Thymus (tissue), 14 donors: ENCODE data around the gene MCM3AP. TPM values are rescaled to one million over a fixed set of nuclear protein-coding genes. Genes with fewer than 3 reads are reported as not detected.

ENCODE experiments used
- DNase-seq, 9 donors: peaks; one replicate each; pipeline ENCODE4 v3.0.0-alpha.2; 2013; ENCODE audit warnings: low spot score in 9 of 9, low read depth in 6 of 9, missing footprints in 1 of 9
- H3K27ac ChIP-seq, 2 donors: one replicate each; pipeline ENCODE4 v1.5.1; 2013; ENCODE audit warnings: control low read depth in 1 of 2, low read depth in 1 of 2, low read length in 1 of 2, mild to moderate bottlenecking in 1 of 2, moderate library complexity in 1 of 2
- H3K27me3 ChIP-seq, 2 donors: one replicate each; pipeline ENCODE4 v1.5.1; 2013; ENCODE audit warnings: low read length in 1 of 2; ENCODE audit not compliant: control insufficient read depth in 2 of 2, insufficient read depth in 1 of 2
- H3K36me3 ChIP-seq, 2 donors: one replicate each; pipeline ENCODE4 v1.5.1; 2013; ENCODE audit warnings: low read length in 1 of 2, mild to moderate bottlenecking in 1 of 2, moderate library complexity in 1 of 2; ENCODE audit not compliant: control insufficient read depth in 2 of 2, insufficient read depth in 2 of 2
- H3K4me1 ChIP-seq, 2 donors: one replicate each; pipeline ENCODE4 v1.5.1; 2013; ENCODE audit warnings: low read length in 2 of 2; ENCODE audit not compliant: control insufficient read depth in 2 of 2, insufficient read depth in 2 of 2
- H3K4me3 ChIP-seq, 2 donors: one replicate each; pipeline ENCODE4 v1.5.1; 2013; ENCODE audit warnings: low read length in 2 of 2, control low read depth in 1 of 2, mild to moderate bottlenecking in 1 of 2
- H3K9me3 ChIP-seq, 2 donors: one replicate each; pipeline ENCODE4 v1.5.1; 2013; ENCODE audit warnings: low read length in 1 of 2, mild to moderate bottlenecking in 1 of 2; ENCODE audit not compliant: control insufficient read depth in 2 of 2, insufficient read depth in 1 of 2
- WGBS: extraction: QIAGEN DNeasy Blood & Tissue Kit; methylation state at CpG from one replicate; pipeline ENCODE4 v1.1.7; 2013; 5-methylcytosine and 5-hydroxymethylcytosine counted together
- long read RNA-seq, 10 donors: transcript quantifications; one replicate each; lab custom pipeline, GENCODE V29; 2026
- polyA plus RNA-seq: library from polyadenylated mRNA; stranded (reverse); fragments of 200-250 nt; gene quantifications from one replicate; pipeline ENCODE4 v1.2.3, GENCODE V29; 2013
- total RNA-seq: library from RNA; stranded (reverse); fragments of 120-200 nt; gene quantifications from one replicate; pipeline ENCODE4 v1.2.4, GENCODE V29; 2013
- donor health status: healthy.

MCM3AP gene
- total RNA-seq (38.1 TPM), polyA plus RNA-seq (80.4 TPM)
- long read RNA-seq, donor 1, partial matches to known transcripts = 0 of 4 reads
- long read RNA-seq, donor 1, other reads (novel, unspliced or antisense) = 0 of 4 reads
- long read RNA-seq, donor 2, full-length matches to known transcripts = 21 of 58 reads
- long read RNA-seq, donor 2, partial matches to known transcripts = 37 of 58 reads
- long read RNA-seq, donor 2, other reads (novel, unspliced or antisense) = 0 of 58 reads
- long read RNA-seq, donor 3, full-length matches to known transcripts = 10 of 85 reads
- long read RNA-seq, donor 3, partial matches to known transcripts = 49 of 85 reads
- long read RNA-seq, donor 3, other reads (novel, unspliced or antisense) = 26 of 85 reads
- long read RNA-seq, donor 4, transcript MCM3AP-209 (2 exons, 199 nt) = major isoform, 7 of 9 reads
- long read RNA-seq, donor 4, partial matches to known transcripts = 0 of 9 reads
- long read RNA-seq, donor 4, other reads (novel, unspliced or antisense) = 0 of 9 reads
- long read RNA-seq, donor 5, full-length matches to known transcripts = 12 of 89 reads
- long read RNA-seq, donor 5, partial matches to known transcripts = 63 of 89 reads
- long read RNA-seq, donor 5, other reads (novel, unspliced or antisense) = 14 of 89 reads
- long read RNA-seq, donor 6, full-length matches to known transcripts = 11 of 11 reads
- long read RNA-seq, donor 6, partial matches to known transcripts = 0 of 11 reads
- long read RNA-seq, donor 6, other reads (novel, unspliced or antisense) = 0 of 11 reads
- long read RNA-seq, donor 7, transcript MCM3AP-209 (2 exons, 199 nt) = major isoform, 5 of 9 reads
- long read RNA-seq, donor 7, partial matches to known transcripts = 0 of 9 reads
- long read RNA-seq, donor 7, other reads (novel, unspliced or antisense) = 0 of 9 reads
- long read RNA-seq, donor 8, partial matches to known transcripts = 0 of 4 reads
- long read RNA-seq, donor 8, other reads (novel, unspliced or antisense) = 0 of 4 reads
- long read RNA-seq, donor 9, full-length matches to known transcripts = 6 of 6 reads
- long read RNA-seq, donor 9, partial matches to known transcripts = 0 of 6 reads
- long read RNA-seq, donor 9, other reads (novel, unspliced or antisense) = 0 of 6 reads
- long read RNA-seq, donor 10, full-length matches to known transcripts = 5 of 5 reads
- long read RNA-seq, donor 10, partial matches to known transcripts = 0 of 5 reads
- long read RNA-seq, donor 10, other reads (novel, unspliced or antisense) = 0 of 5 reads

DNA sequence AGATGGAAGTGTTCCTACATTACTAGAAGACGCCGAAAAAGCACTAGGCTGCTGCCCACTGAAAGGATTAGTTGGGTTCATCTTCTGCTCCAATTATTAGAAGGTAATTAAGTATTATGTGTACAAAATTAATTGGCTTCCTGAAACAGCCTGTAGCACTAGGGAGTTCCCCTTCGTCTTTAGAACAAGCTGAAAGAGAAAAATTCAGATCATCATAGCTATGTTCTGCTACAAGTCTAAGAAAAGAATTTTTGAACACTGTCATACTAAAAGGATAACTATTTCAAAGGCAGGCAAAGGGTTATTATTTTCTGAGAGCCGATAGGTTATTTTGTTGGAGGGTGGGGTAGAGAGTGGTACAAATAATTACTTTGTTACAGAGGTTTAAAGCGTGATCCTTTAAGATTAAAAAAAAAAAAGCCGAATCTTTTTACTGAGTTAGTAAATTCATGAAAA, at the start of gene MCM3AP:
Gene MCM3AP, minus strand, starts transcription at position 406 of the 456 bp plus-strand sequence. Its CDS starts 325 bp downstream, at position 81.
- H3K36me3 ChIP-seq = peaks cover 4 to 20% of the 10 kb centered on the region in 2 donors
- peak within 1 kb of the TSS; percentile 88 to 97 for H3K27ac ChIP-seq
- peaks cover 13 to 15% of the 10 kb centered on the region in 2 donors for H3K4me1 ChIP-seq
- 41% methylated on average over 6 of the region's 6 CpGs for WGBS
- no peaks in the 10 kb centered on the region for H3K27me3 ChIP-seq
- DNase-seq = no peak
- peak within 1 kb of the TSS; percentile 76 to 92 for H3K4me3 ChIP-seq
- peaks cover 0 to 6% of the 10 kb centered on the region in 2 donors for H3K9me3 ChIP-seq

DNA sequence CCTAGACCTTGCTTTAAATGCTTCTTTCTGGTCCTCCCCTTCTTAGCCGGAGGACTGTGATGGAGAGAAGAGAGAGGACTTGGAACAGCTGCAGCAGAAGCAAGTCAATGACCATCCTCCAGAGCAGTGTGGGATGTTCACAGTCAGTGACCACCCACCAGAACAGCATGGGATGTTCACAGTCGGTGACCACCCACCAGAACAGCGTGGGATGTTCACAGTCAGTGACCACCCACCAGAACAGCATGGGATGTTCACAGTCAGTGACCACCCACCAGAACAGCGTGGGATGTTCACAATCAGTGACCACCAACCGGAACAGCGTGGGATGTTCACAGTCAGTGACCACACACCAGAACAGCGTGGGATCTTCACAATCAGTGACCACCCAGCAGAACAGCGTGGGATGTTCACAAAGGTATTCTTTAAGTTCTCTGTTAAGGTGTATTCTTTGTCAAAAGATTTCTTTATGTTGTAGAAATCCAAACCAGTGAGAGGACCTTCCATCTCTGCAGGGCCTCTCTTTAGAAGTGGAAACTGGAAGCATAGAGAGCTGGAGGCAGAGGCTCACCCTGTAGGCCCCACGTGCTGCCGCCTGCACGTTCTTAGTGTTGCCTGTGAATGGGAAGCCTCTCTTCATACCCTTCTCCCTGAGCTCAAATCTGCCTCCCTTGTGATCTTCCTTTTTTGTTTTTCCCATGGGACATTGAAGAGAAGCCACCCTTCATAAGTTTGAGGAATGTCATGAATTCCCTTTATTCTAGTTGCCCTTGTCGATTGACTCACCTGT, 49.1 kb upstream of the MCM3AP start:
- no peak for DNase-seq
- no peaks in the 10 kb centered on the region for H3K27me3 ChIP-seq
- 97% methylated on average over 12 of the region's 12 CpGs for WGBS
- no peak overlapping the region for H3K27ac ChIP-seq
- no peak overlapping the region for H3K4me3 ChIP-seq
- H3K36me3 ChIP-seq = peaks cover 50 to 61% of the 10 kb centered on the region in 2 donors
- H3K9me3 ChIP-seq = no peaks in the 10 kb centered on the region
- H3K4me1 ChIP-seq = no peaks in the 10 kb centered on the region

DNA sequence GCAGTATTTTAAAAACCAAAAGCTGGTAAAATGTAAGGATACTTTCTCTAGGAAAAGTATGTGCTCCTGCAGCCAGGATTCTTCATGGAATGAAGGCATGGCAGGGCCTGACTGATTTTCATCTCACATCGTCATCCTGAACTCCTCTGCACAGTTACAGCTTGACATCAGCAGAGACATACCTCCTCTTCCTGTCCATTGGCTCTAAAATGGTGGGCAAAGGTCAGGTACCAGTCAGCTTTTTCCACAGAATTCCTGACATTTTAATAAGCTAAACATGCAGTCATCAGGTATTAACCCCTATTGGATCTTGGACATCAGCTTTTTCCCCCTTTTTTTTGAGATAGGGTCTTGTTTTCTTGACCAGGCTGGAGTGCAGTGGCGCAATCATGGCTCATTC, 44.4 kb upstream of the MCM3AP start:
- Histone ChIP-seq H3K27me3 (no peaks in the 10 kb centered on the region), H3K4me3 (no peak overlapping the region), H3K4me1 (peaks cover 4 to 5% of the 10 kb centered on the region in 2 donors), H3K9me3 (no peaks in the 10 kb centered on the region), H3K36me3 (peaks cover 35 to 46% of the 10 kb centered on the region in 2 donors), H3K27ac (no peak overlapping the region)
- 95% methylated on average over 2 of the region's 2 CpGs for WGBS
- DNase-seq = no peak

DNA sequence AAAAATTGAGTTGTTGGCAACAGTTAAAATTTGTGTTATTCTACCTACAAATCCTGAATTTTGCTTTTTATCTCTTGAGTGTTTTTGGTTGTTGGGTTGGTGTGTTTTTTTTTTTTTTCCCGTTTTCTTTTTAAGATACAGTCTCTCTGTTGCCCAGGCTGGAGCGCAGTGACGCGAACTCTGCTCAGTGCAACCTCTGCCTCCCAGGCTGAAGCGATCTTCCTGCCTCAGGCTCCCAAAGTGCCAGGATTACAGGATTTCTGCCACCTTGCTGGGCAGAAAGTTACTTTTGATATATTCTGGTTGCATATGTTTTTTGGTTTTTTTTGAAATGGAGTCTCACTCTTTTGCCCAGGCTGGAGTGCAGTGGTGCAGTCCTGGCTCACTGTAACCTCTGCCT, 42.7 kb upstream of the MCM3AP start:
- Histone ChIP-seq H3K27me3 (no peaks in the 10 kb centered on the region), H3K4me1 (peaks cover 4 to 6% of the 10 kb centered on the region in 2 donors), H3K4me3 (no peak overlapping the region), H3K27ac (no peak overlapping the region), H3K9me3 (no peaks in the 10 kb centered on the region), H3K36me3 (peaks cover 28 to 40% of the 10 kb centered on the region in 2 donors)
- WGBS = 79% methylated on average over 5 of the region's 5 CpGs
- no peak for DNase-seq

DNA sequence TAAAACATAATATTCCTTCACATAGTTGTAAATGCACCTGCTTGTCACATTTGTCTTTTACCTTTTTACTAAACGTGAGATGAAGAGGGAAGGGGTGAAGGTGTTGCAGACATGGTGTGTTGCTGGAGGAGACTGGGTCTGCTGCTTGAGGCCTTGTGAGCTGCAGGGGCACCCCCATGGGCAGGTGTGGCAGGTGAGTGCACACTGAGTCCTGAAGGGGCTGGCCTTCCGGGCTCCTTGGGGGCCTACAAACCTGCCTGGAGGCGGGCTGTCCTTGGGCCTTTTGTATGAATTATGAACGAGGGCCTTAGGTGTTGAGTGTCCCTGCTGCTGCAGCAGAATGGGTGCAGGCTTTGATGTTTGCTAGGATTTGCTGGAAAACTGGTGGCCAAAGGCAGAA, 42.3 kb upstream of the MCM3AP start:
- no peaks in the 10 kb centered on the region for H3K9me3 ChIP-seq
- 74% methylated on average over 4 of the region's 4 CpGs for WGBS
- DNase-seq = no peak
- peaks cover 8 to 10% of the 10 kb centered on the region in 2 donors for H3K4me1 ChIP-seq
- H3K36me3 ChIP-seq = peaks cover 28 to 40% of the 10 kb centered on the region in 2 donors
- H3K27me3 ChIP-seq = no peaks in the 10 kb centered on the region
- H3K4me3 ChIP-seq = no peak overlapping the region
- no peak overlapping the region for H3K27ac ChIP-seq

DNA sequence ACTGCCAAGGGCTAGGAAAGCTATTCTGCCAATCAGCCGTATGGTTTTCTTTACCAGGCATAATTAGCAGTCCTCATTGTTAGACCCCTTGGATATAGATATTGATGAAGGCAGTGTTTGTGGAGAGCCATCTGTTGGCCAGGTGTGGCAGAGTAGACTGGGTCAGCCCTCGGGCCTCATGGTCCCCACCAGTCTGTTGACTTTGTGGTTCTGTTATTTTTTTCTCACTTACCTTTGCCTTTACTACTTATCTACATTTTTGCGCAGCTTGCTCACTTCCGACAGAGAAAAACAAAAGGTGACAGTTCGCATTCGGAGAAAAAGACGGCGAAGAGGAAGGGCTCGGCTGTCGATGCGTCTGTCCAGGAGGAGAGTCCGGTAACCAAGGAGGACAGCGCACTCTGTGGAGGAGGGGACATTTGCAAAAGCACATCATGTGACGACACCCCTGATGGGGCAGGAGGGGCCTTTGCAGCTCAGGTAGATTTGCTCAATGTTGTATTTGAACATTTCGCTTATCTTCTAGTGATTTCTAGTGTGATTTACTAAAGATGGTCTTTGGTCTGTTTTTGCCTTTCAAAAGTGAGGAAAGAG, 40.8 kb upstream of the MCM3AP start:
- Histone ChIP-seq H3K27ac (no peak overlapping the region), H3K4me1 (peaks cover 19 to 25% of the 10 kb centered on the region in 2 donors), H3K36me3 (peaks cover 25 to 32% of the 10 kb centered on the region in 2 donors), H3K9me3 (no peaks in the 10 kb centered on the region), H3K27me3 (no peaks in the 10 kb centered on the region), H3K4me3 (no peak overlapping the region)
- WGBS = 99% methylated on average over 15 of the region's 15 CpGs
- DNase-seq = no peak

DNA sequence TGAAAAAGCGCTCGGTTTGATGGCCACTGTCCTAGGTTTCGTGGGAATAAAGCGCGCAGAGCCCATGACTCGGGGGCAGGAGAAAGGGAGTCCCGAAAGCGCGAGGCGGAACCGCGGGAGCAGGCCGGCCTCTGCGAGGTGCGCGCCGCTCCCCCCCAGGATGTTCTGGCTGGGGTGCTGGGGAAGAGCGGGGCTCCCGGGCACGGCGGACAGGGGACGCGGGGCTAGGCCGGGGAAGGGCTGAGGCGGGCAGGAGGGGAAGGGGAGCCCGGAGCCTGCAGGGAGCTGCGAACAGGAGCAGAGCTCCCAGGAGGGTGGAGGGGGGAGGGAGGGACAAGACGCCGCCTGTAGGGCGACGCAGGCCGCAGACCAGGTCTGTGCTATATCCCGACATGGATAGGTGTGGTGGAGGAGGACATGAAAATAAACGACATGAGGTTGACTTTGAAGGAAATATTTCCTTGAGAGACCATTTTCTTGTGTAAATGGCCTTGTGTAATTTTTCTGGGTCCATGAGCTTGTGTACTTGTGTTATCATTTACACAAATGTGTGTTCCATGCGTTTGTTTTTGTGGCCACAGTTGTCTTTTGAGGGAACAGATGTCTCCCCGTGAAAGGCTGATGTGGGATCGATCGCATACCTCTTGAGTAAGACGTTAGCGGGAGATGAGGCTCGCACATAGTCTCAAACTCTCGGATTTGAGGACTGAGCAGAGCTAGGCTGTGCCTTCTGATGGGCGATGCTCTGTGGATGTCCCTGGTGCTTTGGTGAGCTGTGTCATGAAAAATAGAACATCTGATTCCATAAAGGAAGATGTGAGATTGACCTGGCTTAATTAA, 39.9 kb upstream of the MCM3AP start:
- peak overlapping the region in 1 of 2 donors; percentile 100 for H3K27ac ChIP-seq
- no peaks in the 10 kb centered on the region for H3K9me3 ChIP-seq
- DNase-seq = peak in 3 of 9 donors; percentile 6 to 28 (median 28)
- H3K36me3 ChIP-seq = peaks cover 23 to 29% of the 10 kb centered on the region in 2 donors
- WGBS = 12% methylated on average over 43 of the region's 43 CpGs
- peak overlapping the region; percentile 65 to 98 for H3K4me3 ChIP-seq
- H3K27me3 ChIP-seq = no peaks in the 10 kb centered on the region
- peaks cover 19 to 33% of the 10 kb centered on the region in 2 donors for H3K4me1 ChIP-seq
